Measurements from ENCODE around the gene RASSF3.

Gene RASSF3

DNA sequence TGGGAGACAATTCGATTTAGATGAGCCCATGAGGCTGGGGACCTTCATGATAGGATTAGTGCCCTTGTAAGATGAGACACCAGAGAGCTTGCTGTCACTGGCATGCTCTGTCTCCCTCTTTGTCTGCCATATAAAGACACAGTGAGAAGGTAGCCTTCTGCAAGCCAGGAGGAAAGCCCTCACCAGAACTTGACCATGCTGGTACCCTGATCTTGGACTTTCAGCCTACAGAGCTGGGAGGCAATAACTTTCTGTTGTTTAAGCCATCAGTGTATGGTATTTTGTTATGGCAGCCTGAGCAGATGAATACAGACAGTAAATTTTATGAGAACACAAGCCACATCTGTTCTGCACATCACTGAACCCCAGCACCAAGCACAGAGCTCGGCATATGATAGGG, 38.1 kb upstream of the RASSF3 start:
- TF ChIP-seq EGR1 (IDR thresholded peaks at IDR 0.05) = no peak
- TF ChIP-seq RAD21 (IDR thresholded peaks at IDR 0.05; ENCODE audit: low read depth) = no peak
- TF ChIP-seq NFIC (IDR thresholded peaks at IDR 0.05) = no peak
- no peak for TF ChIP-seq ZBTB7A (IDR thresholded peaks at IDR 0.05; ENCODE audit: low read depth)
- TF ChIP-seq, protein P1, sequence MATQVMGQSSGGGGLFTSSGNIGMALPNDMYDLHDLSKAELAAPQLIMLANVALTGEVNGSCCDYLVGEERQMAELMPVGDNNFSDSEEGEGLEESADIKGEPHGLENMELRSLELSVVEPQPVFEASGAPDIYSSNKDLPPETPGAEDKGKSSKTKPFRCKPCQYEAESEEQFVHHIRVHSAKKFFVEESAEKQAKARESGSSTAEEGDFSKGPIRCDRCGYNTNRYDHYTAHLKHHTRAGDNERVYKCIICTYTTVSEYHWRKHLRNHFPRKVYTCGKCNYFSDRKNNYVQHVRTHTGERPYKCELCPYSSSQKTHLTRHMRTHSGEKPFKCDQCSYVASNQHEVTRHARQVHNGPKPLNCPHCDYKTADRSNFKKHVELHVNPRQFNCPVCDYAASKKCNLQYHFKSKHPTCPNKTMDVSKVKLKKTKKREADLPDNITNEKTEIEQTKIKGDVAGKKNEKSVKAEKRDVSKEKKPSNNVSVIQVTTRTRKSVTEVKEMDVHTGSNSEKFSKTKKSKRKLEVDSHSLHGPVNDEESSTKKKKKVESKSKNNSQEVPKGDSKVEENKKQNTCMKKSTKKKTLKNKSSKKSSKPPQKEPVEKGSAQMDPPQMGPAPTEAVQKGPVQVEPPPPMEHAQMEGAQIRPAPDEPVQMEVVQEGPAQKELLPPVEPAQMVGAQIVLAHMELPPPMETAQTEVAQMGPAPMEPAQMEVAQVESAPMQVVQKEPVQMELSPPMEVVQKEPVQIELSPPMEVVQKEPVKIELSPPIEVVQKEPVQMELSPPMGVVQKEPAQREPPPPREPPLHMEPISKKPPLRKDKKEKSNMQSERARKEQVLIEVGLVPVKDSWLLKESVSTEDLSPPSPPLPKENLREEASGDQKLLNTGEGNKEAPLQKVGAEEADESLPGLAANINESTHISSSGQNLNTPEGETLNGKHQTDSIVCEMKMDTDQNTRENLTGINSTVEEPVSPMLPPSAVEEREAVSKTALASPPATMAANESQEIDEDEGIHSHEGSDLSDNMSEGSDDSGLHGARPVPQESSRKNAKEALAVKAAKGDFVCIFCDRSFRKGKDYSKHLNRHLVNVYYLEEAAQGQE (IDR thresholded peaks at IDR 0.05; ENCODE audit: low read depth) = no peak
- no peak for TF ChIP-seq TAF1 (IDR thresholded peaks at IDR 0.05; ENCODE audit: low read depth)
- TF ChIP-seq TCF12 (IDR thresholded peaks at IDR 0.05; ENCODE audit: low read depth) = no peak
- TF ChIP-seq, protein P2, sequence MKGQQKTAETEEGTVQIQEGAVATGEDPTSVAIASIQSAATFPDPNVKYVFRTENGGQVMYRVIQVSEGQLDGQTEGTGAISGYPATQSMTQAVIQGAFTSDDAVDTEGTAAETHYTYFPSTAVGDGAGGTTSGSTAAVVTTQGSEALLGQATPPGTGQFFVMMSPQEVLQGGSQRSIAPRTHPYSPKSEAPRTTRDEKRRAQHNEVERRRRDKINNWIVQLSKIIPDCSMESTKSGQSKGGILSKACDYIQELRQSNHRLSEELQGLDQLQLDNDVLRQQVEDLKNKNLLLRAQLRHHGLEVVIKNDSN (IDR thresholded peaks at IDR 0.05) = no peak
- no peak for TF ChIP-seq CREB1 (IDR thresholded peaks at IDR 0.05; ENCODE audit: low read depth)
- no peak for TF ChIP-seq EP300 (IDR thresholded peaks at IDR 0.05; ENCODE audit: borderline replicate concordance)
- TF ChIP-seq FOXM1 (IDR thresholded peaks at IDR 0.05; ENCODE audit: borderline replicate concordance, low read depth) = no peak
- TF ChIP-seq, protein P3, sequence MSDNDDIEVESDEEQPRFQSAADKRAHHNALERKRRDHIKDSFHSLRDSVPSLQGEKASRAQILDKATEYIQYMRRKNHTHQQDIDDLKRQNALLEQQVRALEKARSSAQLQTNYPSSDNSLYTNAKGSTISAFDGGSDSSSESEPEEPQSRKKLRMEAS (IDR thresholded peaks at IDR 0.05) = no peak
- TF ChIP-seq CEBPB (IDR thresholded peaks at IDR 0.05) = no peak
- TF ChIP-seq TEAD4 (IDR thresholded peaks at IDR 0.05) = no peak
- no peak for TF ChIP-seq YY1 (IDR thresholded peaks at IDR 0.05; ENCODE audit: low read depth)

DNA sequence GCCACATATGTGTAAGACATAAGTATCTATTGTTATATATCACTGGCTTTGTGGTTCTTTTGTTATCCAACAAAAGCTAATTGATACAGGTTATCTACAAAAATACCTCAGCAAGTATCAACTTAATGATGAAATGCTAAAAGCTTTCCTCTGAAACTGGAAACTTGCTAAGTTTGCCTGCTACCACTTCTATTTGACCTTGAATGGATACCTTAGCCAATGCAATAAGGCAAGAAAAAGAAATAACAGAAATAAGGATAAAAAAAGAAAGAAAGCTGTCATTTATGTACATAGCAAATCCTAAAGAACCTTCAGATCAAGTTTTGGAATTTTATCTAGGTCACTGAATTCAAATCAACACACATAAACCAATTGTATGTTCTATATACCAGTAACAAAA, 35.5 kb upstream of the RASSF3 start:
- TF ChIP-seq TAF1 (IDR thresholded peaks at IDR 0.05; ENCODE audit: low read depth) = no peak
- TF ChIP-seq, protein P2 (IDR thresholded peaks at IDR 0.05) = no peak
- TF ChIP-seq, protein P1 (IDR thresholded peaks at IDR 0.05; ENCODE audit: low read depth) = no peak
- TF ChIP-seq NFIC (IDR thresholded peaks at IDR 0.05) = no peak

DNA sequence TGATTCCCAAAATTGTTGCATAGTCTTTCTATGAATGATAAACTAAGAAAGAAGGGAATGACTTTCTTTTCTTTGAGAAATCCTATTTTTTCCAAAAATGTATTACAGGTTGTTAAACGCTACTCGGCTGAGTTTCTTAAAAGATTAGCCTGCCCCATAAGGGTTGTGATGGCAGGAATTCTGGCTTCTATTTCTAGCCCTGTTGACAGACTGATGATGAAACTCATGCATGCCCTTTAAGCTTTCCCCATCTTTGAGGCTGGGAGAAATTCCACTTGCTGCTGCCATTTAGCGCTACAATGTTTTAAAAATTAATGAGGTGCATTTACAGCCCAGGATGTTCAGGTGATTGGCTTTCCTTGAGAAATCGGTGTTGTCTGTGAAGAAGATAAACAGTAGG, 33.2 kb upstream of the RASSF3 start:
- TF ChIP-seq, protein P2 (IDR thresholded peaks at IDR 0.05) = no peak
- TF ChIP-seq, protein P1 (IDR thresholded peaks at IDR 0.05; ENCODE audit: low read depth) = no peak
- TF ChIP-seq NFIC (IDR thresholded peaks at IDR 0.05) (no peak), TAF1 (IDR thresholded peaks at IDR 0.05; ENCODE audit: low read depth) (no peak), EP300 (IDR thresholded peaks at IDR 0.05; ENCODE audit: borderline replicate concordance) (no peak), RAD21 (IDR thresholded peaks at IDR 0.05; ENCODE audit: low read depth) (no peak), FOXM1 (IDR thresholded peaks at IDR 0.05; ENCODE audit: borderline replicate concordance, low read depth) (no peak), TEAD4 (IDR thresholded peaks at IDR 0.05) (no peak), TCF12 (IDR thresholded peaks at IDR 0.05; ENCODE audit: low read depth) (no peak), ZBTB7A (IDR thresholded peaks at IDR 0.05; ENCODE audit: low read depth) (no peak), CEBPB (IDR thresholded peaks at IDR 0.05) (no peak), EGR1 (IDR thresholded peaks at IDR 0.05) (no peak), YY1 (IDR thresholded peaks at IDR 0.05; ENCODE audit: low read depth) (no peak), CREB1 (IDR thresholded peaks at IDR 0.05; ENCODE audit: low read depth) (no peak)
- TF ChIP-seq, protein P3 (IDR thresholded peaks at IDR 0.05) = no peak

DNA sequence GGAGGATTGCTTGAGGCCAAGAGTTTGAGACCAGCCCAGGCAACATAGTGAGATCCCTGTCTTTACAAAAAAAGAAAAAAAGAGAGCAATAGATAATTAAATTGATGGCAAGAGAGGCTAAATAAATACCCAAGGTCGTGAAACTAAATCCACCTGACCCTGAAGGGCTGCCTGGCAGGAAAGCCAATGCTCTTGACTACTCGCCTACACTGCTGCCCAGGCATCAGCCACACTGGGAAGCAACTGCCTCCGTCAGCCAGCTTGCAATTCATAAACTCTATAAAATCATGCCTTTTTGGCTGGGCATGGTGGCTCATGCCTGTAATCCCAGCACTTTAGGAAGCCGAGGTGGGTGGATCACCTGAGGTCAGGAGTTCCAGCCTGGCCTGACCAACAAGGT, 31.7 kb upstream of the RASSF3 start:
- no peak for TF ChIP-seq TCF12 (IDR thresholded peaks at IDR 0.05; ENCODE audit: low read depth)
- TF ChIP-seq CEBPB (IDR thresholded peaks at IDR 0.05) = no peak
- no peak for TF ChIP-seq EGR1 (IDR thresholded peaks at IDR 0.05)
- no peak for TF ChIP-seq RAD21 (IDR thresholded peaks at IDR 0.05; ENCODE audit: low read depth)
- TF ChIP-seq ZBTB7A (IDR thresholded peaks at IDR 0.05; ENCODE audit: low read depth) = no peak
- TF ChIP-seq, protein P2 (IDR thresholded peaks at IDR 0.05) = no peak
- TF ChIP-seq YY1 (IDR thresholded peaks at IDR 0.05; ENCODE audit: low read depth) = no peak

All from Ishikawa (cell line).